HT1080 (cell line): ENCODE measurements around the gene FEM1C. TPM values are rescaled to one million over a fixed set of nuclear protein-coding genes. Genes with fewer than 3 reads are reported as not detected.
A peak's percentile ranks its signal among the peaks of the same experiment; 100 is the strongest.

Experiments used
- DNase-seq: peaks from one replicate; pipeline ENCODE4 v3.0.0-alpha.2; 2015; ENCODE audit warnings: low read depth
- small RNA-seq: library from RNA; depleted of rRNA; stranded (forward); fragments of <200 nt; gene quantifications from one replicate; pipeline ENCODE3, GENCODE V24; 2014
- total RNA-seq: library from RNA; depleted of rRNA; stranded (reverse); fragments of >200 nt; shearing (Covaris generic); gene quantifications from 2 replicates; pipeline ENCODE4 v1.2.3, GENCODE V29; 2014; rRNA removed

FEM1C gene
- total RNA-seq, 1 experiment from 2014 or later, result 12.9 TPM

DNA sequence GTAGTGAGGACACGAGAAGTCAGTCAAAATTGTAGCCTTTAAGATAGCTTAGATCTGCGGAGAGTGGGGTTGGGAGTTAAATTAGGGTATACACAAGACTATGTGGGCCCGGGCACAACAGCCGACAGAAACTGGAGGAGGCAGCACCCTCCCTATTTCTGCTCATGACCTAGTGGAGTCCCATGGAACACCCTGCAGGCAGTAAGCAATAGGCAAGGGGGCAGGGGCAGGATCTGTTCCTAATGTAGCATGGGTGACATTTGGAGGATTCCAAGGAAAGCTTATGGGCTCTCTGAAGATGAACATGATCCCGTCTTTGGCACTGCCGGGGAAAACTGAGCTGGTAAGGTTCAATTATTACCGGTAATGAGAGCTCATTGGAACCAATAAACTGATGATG is 67.0 kb downstream of the FEM1C start:
- DNase-seq, result no peak

DNA sequence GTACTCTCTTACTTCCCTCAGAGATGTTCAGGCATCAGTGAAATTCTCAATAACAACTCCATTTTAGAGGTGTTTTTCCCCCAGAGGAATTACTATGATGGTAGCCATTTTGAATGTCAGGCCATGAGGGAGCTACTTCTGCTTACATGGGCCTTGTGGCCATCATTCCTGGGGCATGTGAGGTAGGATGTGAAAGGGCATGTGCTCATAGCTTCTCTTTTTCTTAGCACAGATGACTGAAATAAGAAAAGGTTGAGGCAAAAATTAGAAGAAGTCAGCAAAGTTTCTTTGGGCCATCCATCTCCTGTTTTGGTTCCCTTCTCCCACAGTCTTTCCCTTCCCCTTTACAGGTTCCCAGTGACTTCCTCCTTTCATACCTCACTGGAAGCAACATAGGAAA is 68.8 kb downstream of the FEM1C start:
- DNase-seq, result no peak

DNA sequence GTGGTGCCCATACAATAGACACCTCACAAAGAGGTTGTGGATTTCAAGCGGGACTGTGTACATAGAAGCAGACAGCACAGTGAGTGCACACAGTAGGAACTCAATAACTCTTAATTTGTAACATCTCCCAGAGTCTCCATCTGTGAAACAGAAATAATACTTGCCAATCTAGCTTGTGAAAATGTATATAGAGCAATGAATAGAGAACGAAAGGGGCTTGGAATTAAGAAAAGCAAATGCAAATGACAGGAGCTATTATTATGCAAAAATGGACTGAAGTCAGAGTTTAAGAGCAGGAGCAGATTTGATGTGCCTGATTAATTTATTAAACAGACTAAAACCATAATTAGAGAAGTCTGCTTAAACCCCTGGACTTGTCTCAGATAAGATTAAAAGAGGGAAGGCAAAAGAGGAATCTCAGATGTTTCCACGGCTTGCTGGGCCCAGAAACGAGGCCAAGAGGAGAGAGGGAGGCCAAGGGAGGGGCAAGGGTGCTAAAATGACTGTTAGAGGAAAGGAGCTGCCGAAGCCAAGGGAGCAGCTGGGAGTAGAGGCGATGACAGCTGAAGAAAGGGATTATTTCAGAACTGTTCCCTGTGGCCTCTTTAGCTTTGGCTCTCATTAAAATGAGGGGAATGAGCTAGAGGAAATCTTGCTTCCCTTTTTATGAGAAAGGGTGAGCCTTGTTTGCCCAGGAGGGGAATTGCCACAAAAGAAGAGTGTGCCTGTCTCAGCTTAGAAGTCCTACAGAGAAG is 72.1 kb downstream of the FEM1C start:
- no peak for DNase-seq

DNA sequence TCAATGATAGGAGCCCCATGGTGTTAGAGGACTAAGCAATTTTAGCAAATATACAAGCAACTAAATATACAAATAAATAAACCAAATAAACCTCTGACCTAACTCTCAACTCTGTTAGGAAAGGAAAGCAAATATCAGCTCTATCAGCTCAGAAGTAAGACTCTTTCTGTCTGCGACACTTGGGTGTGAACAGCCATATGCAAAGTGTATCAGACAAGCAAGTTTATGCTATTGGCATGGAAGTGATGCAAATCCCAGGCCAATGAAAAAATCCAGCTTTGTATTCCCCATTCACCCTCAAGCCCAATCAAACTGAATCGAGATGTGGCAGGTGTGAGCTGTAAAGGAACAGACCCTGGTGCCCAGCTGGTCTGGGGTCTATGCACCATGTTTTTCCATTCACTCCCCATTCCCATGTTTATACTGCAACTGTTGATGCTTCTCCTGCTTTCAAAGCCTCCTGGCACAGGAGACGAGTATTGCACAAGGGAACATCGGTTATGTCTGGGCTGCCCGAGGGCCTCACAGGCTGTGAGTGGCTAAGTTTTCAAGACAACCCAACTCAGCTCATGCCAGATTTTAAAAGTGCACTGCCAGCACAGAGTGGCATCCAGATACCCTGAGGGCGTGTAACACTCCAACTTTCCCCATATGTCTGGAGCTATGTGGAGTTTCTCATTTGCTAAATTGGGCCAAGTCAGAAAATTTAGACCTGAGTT is 73.1 kb downstream of the FEM1C start:
- no peak for DNase-seq

DNA sequence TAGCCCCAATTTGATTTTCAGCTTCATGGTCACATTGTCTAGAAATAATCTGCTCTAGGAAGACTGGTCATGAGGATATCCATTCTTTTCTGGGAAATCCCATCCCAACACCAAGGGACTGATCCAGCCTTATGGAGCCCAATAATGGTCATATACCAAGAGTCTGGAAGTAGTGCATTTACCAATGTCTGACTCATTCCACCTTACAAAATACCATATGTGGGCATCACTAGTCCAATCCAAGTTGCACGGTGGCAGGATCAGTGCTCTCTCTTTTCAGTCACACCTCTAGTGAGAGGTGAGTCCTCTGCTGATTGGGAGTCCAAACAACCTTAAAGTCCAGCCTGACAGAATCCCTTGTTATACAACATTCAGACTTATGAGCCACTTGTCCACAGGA is 73.7 kb downstream of the FEM1C start:
- peak; percentile 10 for DNase-seq

Small RNA genes within 50 kb of the gene (small RNA-seq; reads per million reads assigned to genes)
- gene AC008628.1 (not detected), gene AC008628.2 (not detected)

Other genes starting within 250 kb of the FEM1C start
- gene CCDC112, start 248.1 kb downstream of the FEM1C start, total RNA-seq, result 5.8 and 8.6 TPM in 2 replicates
- gene TICAM2, start 57.7 kb upstream of the FEM1C start, total RNA-seq, result 2.4 and 2.7 TPM in 2 replicates
- 180 and 288 TPM in 2 replicates for gene TMED7, start 81.3 kb upstream of the FEM1C start, total RNA-seq